GM12891 (cell line): ENCODE data around the gene H1-8.
A peak's percentile ranks its signal among the peaks of the same experiment; 100 is the strongest.

Source experiments
- DNase-seq: peaks from one replicate; pipeline ENCODE4 v3.0.0; 2011; ENCODE audit warnings: low spot score; ENCODE audit not compliant: insufficient read length
- FAIRE-seq: peaks from 2 replicates; lab custom pipeline; 2011; peaks lifted over from hg19 to GRCh38; lab: Jason Lieb, UNC
- PAX5 ChIP-seq: IDR thresholded peaks from 2 replicates; pipeline ENCODE4 v1.6.1; 2011; ENCODE audit warnings: low read length, moderate library complexity, mild to moderate bottlenecking; ENCODE audit not compliant: insufficient read depth, severe bottlenecking
- POLR2A ChIP-seq: IDR thresholded peaks from 2 replicates; pipeline ENCODE4 v1.6.1; 2011; ENCODE audit warnings: low read depth, low read length, control low read depth
- POLR2AphosphoS5 ChIP-seq: IDR thresholded peaks from 2 replicates; pipeline ENCODE4 v1.6.1; 2011; ENCODE audit warnings: low read depth, low read length, control low read depth
- POU2F2 ChIP-seq: IDR thresholded peaks from 2 replicates; pipeline ENCODE4 v1.6.1; 2011; ENCODE audit warnings: low read depth, mild to moderate bottlenecking, control low read depth, low read length, moderate library complexity
- SPI1 ChIP-seq: IDR thresholded peaks from 2 replicates; pipeline ENCODE4 v1.6.1; 2011; ENCODE audit warnings: low read depth, low read length, control low read depth
- TAF1 ChIP-seq: IDR thresholded peaks from 2 replicates; pipeline ENCODE4 v1.6.1; 2011; ENCODE audit warnings: low read depth, low read length, control low read depth

Gene H1-8

GRCh38 chr3:129593230-129593594 lies 50.2 kb downstream of the H1-8 start:
- DNase-seq (no peak), FAIRE-seq (no peak)
- no peak for TF ChIP-seq POLR2A
- TF ChIP-seq TAF1 = no peak
- no peak for TF ChIP-seq SPI1
- no peak for TF ChIP-seq PAX5

- no peak for DNase-seq
- FAIRE-seq = peak; percentile 54
- no peak for TF ChIP-seq SPI1
- TF ChIP-seq PAX5 = no peak
Observed at GRCh38 chr3:129593595-129594339, 50.8 kb downstream of the H1-8 start.

- no peak for FAIRE-seq
- no peak for DNase-seq
- no peak for TF ChIP-seq POLR2A
- no peak for TF ChIP-seq POLR2AphosphoS5
- TF ChIP-seq SPI1 = no peak
- TF ChIP-seq POU2F2 = no peak
- TF ChIP-seq TAF1 = no peak
- no peak for TF ChIP-seq PAX5
Observed at GRCh38 chr3:129594409-129594808, 51.4 kb downstream of the H1-8 start.

GRCh38 chr3:129594907-129595390 lies 52.0 kb downstream of the H1-8 start:
- TF ChIP-seq POLR2AphosphoS5 (no peak), TAF1 (no peak), POU2F2 (no peak), SPI1 (no peak), POLR2A (no peak), PAX5 (no peak)
- no peak for DNase-seq
- no peak for FAIRE-seq

GRCh38 chr3:129595544-129596193 lies 52.7 kb downstream of the H1-8 start:
- no peak for DNase-seq
- no peak for FAIRE-seq
- TF ChIP-seq PAX5 (no peak), POLR2A (no peak), POU2F2 (no peak), POLR2AphosphoS5 (no peak), TAF1 (no peak), SPI1 (no peak)

- no peak for FAIRE-seq
- TF ChIP-seq POU2F2 = no peak
- no peak for TF ChIP-seq PAX5
- no peak for TF ChIP-seq POLR2AphosphoS5
- TF ChIP-seq TAF1 = no peak
- no peak for TF ChIP-seq POLR2A
- no peak for TF ChIP-seq SPI1
Observed at GRCh38 chr3:129596194-129597086, 53.5 kb downstream of the H1-8 start.

GRCh38 chr3:129597087-129597999 lies 54.4 kb downstream of the H1-8 start:
- TF ChIP-seq POU2F2 = no peak
- TF ChIP-seq POLR2A = no peak
- no peak for TF ChIP-seq SPI1
- TF ChIP-seq POLR2AphosphoS5 = no peak
- TF ChIP-seq PAX5 = no peak
- no peak for TF ChIP-seq TAF1
- no peak for FAIRE-seq
- DNase-seq = no peak

More at GRCh38 chr3:129596194-129597086, 53.5 kb downstream of the H1-8 start:
- no peak for DNase-seq

- FAIRE-seq = no peak
Observed at GRCh38 chr3:129598000-129598381, 55.0 kb downstream of the H1-8 start.

GRCh38 chr3:129598484-129598883 lies 55.5 kb downstream of the H1-8 start:
- DNase-seq (no peak), FAIRE-seq (no peak)
- no peak for TF ChIP-seq POLR2AphosphoS5
- TF ChIP-seq TAF1 = no peak
- no peak for TF ChIP-seq POLR2A
- TF ChIP-seq POU2F2 = no peak
- no peak for TF ChIP-seq PAX5

More at GRCh38 chr3:129598000-129598381, 55.0 kb downstream of the H1-8 start:
- DNase-seq = no peak
- TF ChIP-seq TAF1 (no peak), SPI1 (no peak), PAX5 (no peak), POLR2AphosphoS5 (no peak), POLR2A (no peak), POU2F2 (no peak)
